Neutrophil (primary cell): Measurements from ENCODE around the gene CDKN2A.

Experiments used
- H3K27ac ChIP-seq: fragments of 200-600 bp; sonication (generic); 2 replicates; pipeline ENCODE4 v1.5.1; 2016; ENCODE audit warnings: mild to moderate bottlenecking, moderate library complexity
- H3K27me3 ChIP-seq: fragments of 200-600 bp; sonication (generic); 2 replicates; pipeline ENCODE4 v1.6.0; 2016; ENCODE audit warnings: mild to moderate bottlenecking
- H3K36me3 ChIP-seq: fragments of 200-600 bp; sonication (generic); 2 replicates; pipeline ENCODE4 v1.5.1; 2017
- H3K4me1 ChIP-seq, 2 experiments: fragments of 200-600 bp in 1 of 2; sonication (generic) in 1 of 2; 1 replicate in 1 of 2; 2 replicates in 1 of 2; pipeline versions ENCODE4 v1.5.1 to v1.6.1; 2013 to 2016; ENCODE audit warnings: low read depth in 1 of 2, low read length in 1 of 2, mild to moderate bottlenecking in 1 of 2, moderate library complexity in 1 of 2; ENCODE audit not compliant: control insufficient read depth in 1 of 2, insufficient read depth in 1 of 2
- H3K4me3 ChIP-seq, 2 experiments: fragments of 200-600 bp in 1 of 2; sonication (generic) in 1 of 2; 1 replicate in 1 of 2; 2 replicates in 1 of 2; pipeline ENCODE4 v1.5.1; 2013 to 2016; ENCODE audit warnings: low read depth in 1 of 2, low read length in 1 of 2, mild to moderate bottlenecking in 1 of 2, moderate library complexity in 1 of 2
- H3K9me3 ChIP-seq: fragments of 200-600 bp; sonication (generic); 2 replicates; pipeline ENCODE4 v1.5.1; 2016
- CTCF ChIP-seq: fragments of 200-600 bp; sonication (generic); IDR thresholded peaks from 2 replicates; pipeline ENCODE4 v1.5.1; 2016; ENCODE audit warnings: antibody characterized with exemption

Gene CDKN2A

DNA sequence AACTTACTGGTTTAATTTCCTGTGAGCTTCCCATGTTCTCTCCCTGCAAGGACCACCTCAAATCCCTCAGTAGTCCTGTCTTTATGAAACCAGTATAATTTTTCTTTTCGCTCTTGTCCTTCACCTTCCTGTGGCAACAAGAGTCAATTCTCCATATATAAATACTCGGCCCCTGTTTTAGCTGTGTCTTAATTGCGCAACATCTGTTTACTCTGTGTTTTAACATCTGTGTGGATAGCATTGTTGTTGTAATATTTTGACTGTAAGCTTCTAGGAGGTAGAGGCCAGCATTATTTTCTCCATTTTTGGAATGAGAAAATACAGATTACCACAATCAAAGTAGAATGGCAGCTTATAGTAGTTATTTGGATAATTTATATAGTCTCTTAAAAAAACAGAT, 45.1 kb upstream of the CDKN2A start:
- Histone ChIP-seq H3K36me3 (no peaks in the 10 kb centered on the region), H3K4me3 (no peak overlapping the region), H3K9me3 (no peaks in the 10 kb centered on the region), H3K27me3 (peaks cover 25% of the 10 kb centered on the region), H3K4me1 (peaks cover 0 to 9% of the 10 kb centered on the region in 2 experiments), H3K27ac (no peak overlapping the region)
- TF ChIP-seq CTCF, result no peak

DNA sequence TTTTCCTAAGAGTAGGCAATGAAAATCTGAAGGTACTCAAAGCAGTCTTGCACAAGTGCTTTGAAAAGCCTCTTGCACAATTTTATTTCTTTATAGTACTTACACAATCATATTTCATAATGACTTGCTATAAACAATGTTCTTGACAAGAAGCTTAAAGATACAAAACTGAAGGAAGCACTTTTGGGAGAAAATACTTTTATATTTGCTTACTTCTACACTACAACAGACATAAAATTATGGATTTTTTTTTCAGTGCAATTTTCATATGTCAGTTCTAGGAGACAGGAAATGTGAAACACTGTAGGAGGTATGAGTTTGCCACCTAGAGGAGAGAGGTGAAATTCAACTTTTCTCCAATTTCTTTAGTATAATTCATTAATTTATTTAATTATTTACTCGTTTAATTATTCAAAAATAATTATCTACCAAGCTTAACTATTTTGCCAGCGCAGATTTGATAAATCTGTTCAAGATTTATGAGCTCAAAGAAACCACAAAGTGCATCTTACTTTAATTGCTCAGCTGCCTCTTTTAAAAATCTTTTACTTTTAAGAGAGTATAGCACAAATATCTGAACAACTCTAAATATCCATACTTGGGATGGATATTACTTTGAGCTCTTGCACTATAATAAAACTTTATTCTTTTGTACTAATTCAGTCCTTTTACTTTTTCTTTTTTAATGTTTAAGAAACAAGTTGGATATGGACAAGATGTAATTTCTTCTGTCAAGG, 43.9 kb upstream of the CDKN2A start:
- Histone ChIP-seq H3K9me3 (no peaks in the 10 kb centered on the region), H3K27ac (no peak overlapping the region), H3K27me3 (peaks cover 17% of the 10 kb centered on the region), H3K4me3 (no peak overlapping the region), H3K4me1 (peaks cover 0 to 9% of the 10 kb centered on the region in 2 experiments), H3K36me3 (no peaks in the 10 kb centered on the region)
- no peak for TF ChIP-seq CTCF

- peaks cover 0 to 9% of the 10 kb centered on the region in 2 experiments for H3K4me1 ChIP-seq
- no peak overlapping the region for H3K4me3 ChIP-seq
- H3K36me3 ChIP-seq, result no peaks in the 10 kb centered on the region
- H3K27me3 ChIP-seq, result peaks cover 10% of the 10 kb centered on the region
- no peaks in the 10 kb centered on the region for H3K9me3 ChIP-seq
- no peak overlapping the region for H3K27ac ChIP-seq
- no peak for TF ChIP-seq CTCF
Measured at GRCh38 chr9:22036866-22037626, 42.9 kb upstream of the CDKN2A start.

DNA sequence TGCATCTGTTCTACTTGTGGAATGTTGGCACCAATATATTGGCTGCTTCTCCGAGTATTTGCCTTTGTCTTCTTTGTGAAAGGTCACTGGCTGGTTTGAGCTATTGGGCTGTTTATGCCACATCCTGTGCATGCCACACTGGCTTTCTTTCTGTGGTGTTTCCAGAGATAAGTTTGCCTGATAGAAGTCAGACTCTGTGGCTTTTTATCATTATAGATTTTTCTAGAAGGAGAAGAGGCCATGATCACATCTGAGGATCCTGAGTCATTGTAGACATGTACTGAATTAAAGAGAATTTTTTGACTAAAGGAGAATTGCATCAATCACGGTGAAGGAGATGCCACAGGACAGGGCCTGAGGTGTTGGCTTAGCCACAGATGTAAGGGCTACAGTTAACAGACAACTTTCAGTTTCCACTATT, 41.4 kb upstream of the CDKN2A start:
- Histone ChIP-seq H3K27ac (no peak overlapping the region), H3K9me3 (no peaks in the 10 kb centered on the region), H3K36me3 (no peaks in the 10 kb centered on the region), H3K4me1 (peaks cover 0 to 9% of the 10 kb centered on the region in 2 experiments), H3K27me3 (no peaks in the 10 kb centered on the region), H3K4me3 (no peak overlapping the region)
- no peak for TF ChIP-seq CTCF

GRCh38 chr9:22033012-22033630, 38.9 kb upstream of the CDKN2A start:
- no peaks in the 10 kb centered on the region for H3K27me3 ChIP-seq
- no peak overlapping the region for H3K27ac ChIP-seq
- TF ChIP-seq CTCF, result no peak
- H3K9me3 ChIP-seq, result no peaks in the 10 kb centered on the region
- no peaks in the 10 kb centered on the region for H3K36me3 ChIP-seq
- peaks cover 3 to 14% of the 10 kb centered on the region in 2 experiments for H3K4me1 ChIP-seq
- H3K4me3 ChIP-seq, result no peak overlapping the region
